GM19328 (cell line): ENCODE data around the gene GALNT7.

Experiments used
- ATAC-seq: cut with Tn5 transposase; IDR thresholded peaks from one replicate; pipeline ENCODE4 v1.9.1; 2021; ENCODE audit warnings: mild to moderate bottlenecking, moderate library complexity; ENCODE audit not compliant: unreplicated experiment

The GALNT7 gene

GRCh38 chr4:173288698-173289352, 120.2 kb downstream of the GALNT7 start:
- no peak for ATAC-seq

GRCh38 chr4:173289353-173289727, 120.7 kb downstream of the GALNT7 start:
- ATAC-seq, result no peak

- ATAC-seq, result no peak
Measured at GRCh38 chr4:173291899-173292298, 123.3 kb downstream of the GALNT7 start.

- ATAC-seq, result no peak
Measured at GRCh38 chr4:173293663-173294062, 125.1 kb downstream of the GALNT7 start.

GRCh38 chr4:173294444-173294843, 125.8 kb downstream of the GALNT7 start:
- no peak for ATAC-seq

GRCh38 chr4:173301518-173302201, 133.0 kb downstream of the GALNT7 start:
- ATAC-seq, result no peak

- no peak for ATAC-seq
Measured at GRCh38 chr4:173307778-173308177, 139.2 kb downstream of the GALNT7 start.

- ATAC-seq, result no peak
Measured at GRCh38 chr4:173311368-173311767, 142.8 kb downstream of the GALNT7 start.

GRCh38 chr4:173314715-173315114, 146.1 kb downstream of the GALNT7 start:
- ATAC-seq, result no peak

GRCh38 chr4:173316060-173316459, 147.4 kb downstream of the GALNT7 start:
- ATAC-seq, result no peak

- no peak for ATAC-seq
Measured at GRCh38 chr4:173317004-173317403, 148.4 kb downstream of the GALNT7 start.

- no peak for ATAC-seq
Measured at GRCh38 chr4:173318240-173318639, 149.6 kb downstream of the GALNT7 start.

GRCh38 chr4:173318648-173319211, 150.1 kb downstream of the GALNT7 start:
- no peak for ATAC-seq

- ATAC-seq, result no peak
Measured at GRCh38 chr4:173319696-173320095, 151.1 kb downstream of the GALNT7 start.

- no peak for ATAC-seq
Measured at GRCh38 chr4:173325007-173325736, 156.6 kb downstream of the GALNT7 start.

- no peak for ATAC-seq
Measured at GRCh38 chr4:173328236-173328901, 159.8 kb downstream of the GALNT7 start.

GRCh38 chr4:173330590-173330989, 162.0 kb downstream of the GALNT7 start:
- ATAC-seq, result no peak

GRCh38 chr4:173332021-173332487, 163.4 kb downstream of the GALNT7 start:
- ATAC-seq, result no peak

GRCh38 chr4:173332963-173333657, 164.5 kb downstream of the GALNT7 start:
- no peak for ATAC-seq

- ATAC-seq, result no peak
Measured at GRCh38 chr4:173333658-173334084, 165.1 kb downstream of the GALNT7 start.
